COLO668 (cell line): ENCODE data around the gene TRMT2B.
"Not testable (repeated sequence)": the region's sequence is repeated elsewhere in the genome, so short reads cannot be mapped to it uniquely, and the experiment has no call there.

Experiments used
- DNase-seq: peaks from one replicate; lab custom pipeline; 2025; ENCODE audit not compliant: unreplicated experiment; lab: John Stamatoyannopoulos, UW

The TRMT2B gene

DNA sequence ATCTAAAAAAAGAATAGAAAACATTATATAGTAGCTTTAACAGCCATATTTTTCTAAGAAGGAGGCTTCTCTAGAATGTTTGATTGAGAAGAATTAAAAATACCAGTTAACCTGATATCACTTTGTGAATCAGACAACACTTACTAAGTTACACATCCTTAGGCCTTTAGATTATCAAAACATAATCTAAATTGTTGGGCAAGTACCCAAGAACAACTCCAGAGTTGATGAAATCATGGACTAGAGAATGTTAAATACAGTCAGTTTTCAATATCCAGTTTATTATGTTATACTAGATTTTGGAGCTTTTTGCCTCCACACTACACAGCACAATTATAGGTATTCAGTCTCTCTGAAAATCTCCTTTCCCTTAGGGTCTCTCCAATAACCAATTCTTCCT lies 42.8 kb downstream of the TRMT2B start:
- no peak for DNase-seq

GRCh38 chrX:100999451-100999850 lies 52.5 kb downstream of the TRMT2B start:
- no peak for DNase-seq

DNA sequence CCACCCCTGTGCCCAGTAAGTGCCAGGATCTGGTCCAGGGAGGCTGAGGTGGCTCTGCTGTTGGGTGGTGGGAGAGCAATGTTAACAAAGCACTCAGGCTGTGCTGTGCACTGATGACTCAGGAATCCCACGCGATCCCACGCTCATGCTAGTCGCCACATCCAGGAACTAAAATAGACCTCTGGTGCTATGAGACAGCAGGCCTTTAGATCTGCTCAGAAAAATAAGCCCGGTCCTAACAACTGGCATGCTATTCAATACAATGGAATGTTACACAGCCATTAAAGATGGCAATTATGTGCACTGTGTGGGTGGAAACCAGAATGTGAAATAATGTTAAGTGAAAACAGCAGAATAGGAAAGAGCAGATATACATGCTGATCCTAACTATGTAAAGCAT lies 56.4 kb downstream of the TRMT2B start:
- no peak for DNase-seq

GRCh38 chrX:100994352-100995281 lies 57.3 kb downstream of the TRMT2B start:
- no peak for DNase-seq

DNA sequence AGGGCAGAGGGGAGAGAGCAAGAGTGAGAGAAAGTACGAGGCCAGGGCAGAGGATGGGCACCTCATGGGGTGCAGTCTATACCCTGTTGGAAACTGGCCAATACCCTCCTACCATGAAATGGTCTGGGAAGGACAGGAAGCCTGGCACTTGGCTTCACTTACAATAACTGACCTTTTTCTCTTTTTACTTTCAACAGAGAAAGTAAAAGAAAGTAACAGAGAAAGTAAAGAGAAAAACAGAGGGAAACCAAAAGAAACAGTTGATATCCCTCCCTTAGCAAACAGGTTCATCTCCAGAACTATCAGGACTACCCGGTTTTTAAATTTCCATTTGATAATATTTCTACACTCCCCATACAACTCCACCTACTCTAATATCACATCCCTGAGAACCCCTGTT lies 61.8 kb downstream of the TRMT2B start:
- DNase-seq = no peak

DNA sequence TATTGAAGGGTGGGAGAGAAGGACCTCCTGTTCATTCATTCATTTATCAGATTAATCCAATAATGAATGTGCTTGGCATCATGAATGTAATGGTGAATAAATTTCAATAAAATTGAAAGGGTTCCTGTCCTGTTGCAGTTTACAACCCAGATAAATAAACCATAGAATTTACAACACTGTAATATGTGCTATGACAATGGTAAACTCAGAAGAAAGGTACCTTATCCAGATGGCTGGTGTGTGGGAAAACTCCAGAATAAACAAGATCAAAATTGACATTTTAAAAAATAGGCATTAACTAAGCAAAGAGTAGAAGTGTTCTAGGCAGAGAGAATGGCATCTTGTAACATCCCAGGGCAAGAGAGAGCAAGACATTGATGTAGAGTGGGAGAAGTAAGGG lies 67.1 kb downstream of the TRMT2B start:
- DNase-seq = no peak

DNA sequence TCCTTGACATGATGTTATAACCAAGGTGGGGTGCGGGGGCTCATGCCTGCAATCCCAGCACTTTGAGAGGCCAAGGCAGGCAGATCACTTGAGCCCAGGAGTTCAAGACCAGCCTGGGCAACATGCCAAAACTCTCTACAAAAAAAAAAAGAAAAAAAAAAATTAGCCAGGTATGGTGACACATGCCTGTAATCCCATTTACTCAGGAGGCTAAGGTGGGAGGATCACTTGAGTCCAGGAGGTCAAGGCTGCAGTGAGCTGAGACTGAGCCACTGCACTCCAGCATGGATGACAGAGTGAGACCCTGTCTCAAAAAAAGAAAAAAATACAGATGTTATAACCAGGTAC lies 70.4 kb downstream of the TRMT2B start:
- not testable (repeated sequence) for DNase-seq

- DNase-seq = no peak
Observed at GRCh38 chrX:100980608-100981497, 71.1 kb downstream of the TRMT2B start.

DNA sequence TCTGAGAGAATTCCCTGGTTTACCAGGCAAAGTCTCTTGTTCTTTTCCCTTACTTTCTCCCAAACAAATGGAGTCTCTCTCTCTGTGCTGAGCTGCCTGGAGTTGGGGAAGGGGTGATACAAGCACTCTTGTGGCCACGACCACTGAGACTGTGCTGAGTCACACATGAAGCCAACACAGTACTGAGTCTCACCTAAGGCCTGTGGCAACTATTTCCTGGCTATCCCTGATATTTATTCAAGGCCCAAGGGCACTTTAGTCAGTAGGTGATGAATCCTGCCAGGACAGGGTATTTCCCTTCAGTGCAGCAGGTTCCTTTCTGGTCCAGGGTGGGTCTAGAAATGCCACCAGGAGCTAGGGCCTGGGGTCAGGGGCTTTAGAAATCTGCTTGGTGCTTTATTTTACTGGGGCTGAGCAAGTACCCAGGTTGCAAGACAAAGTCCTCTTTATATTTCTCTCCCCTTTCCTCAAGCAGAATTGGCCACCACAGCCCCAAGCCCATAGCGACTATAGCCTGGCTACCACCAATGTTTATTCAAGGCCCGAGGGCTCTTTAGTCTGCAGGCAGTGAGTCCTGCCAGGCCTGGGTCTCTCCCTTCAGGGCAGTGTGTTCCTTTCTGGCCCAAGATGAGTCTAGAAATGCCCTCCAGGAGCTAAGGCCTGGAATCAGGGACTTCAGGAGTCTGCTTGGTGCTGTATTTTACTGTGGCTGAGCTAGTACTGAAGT lies 71.9 kb downstream of the TRMT2B start:
- no peak for DNase-seq

GRCh38 chrX:100976211-100976610 lies 75.7 kb downstream of the TRMT2B start:
- no peak for DNase-seq

DNA sequence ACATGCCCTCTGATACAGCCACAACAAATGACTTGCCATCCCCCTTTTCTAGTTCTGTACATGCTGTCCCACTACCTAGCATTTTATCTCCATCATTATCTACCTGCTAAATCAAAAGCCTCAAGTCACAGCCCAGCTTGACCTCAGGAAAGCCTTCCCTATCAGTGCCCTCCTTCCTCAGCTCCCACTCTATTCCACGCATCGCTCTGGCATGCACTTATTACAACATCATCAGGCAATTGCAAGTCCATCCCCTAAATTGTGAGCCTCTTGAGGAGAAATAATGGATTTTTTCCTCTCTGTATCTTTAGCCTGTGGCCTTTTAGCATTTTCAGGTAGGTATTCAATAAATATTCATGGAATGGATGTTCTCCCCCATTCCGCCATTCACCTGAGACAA lies 76.7 kb downstream of the TRMT2B start:
- DNase-seq = no peak

GRCh38 chrX:100973411-100973810 lies 78.5 kb downstream of the TRMT2B start:
- DNase-seq = no peak

DNA sequence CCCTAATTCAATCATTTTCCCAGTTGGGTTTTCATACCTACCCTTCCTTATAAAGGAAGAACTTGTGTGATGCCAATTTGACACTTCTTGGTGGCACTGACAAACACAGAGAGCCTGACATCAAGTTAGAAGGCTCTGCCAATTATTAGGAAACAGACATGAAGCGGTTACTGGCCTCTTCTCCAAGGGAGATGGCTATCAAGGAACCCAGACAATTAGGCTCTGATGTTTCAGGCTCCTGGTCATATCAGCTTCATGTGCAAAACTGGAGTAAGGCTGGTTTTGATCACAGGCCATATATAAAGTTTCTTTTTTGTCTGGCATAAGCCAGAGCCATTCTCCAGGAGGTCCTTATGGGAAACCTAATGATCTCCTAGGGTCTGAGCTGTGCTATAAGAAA lies 82.0 kb downstream of the TRMT2B start:
- no peak for DNase-seq

GRCh38 chrX:100969408-100969807 lies 82.5 kb downstream of the TRMT2B start, which contains the start of gene ARL13A:
TSS of gene ARL13A (plus strand) at chrX:100969708. CDS start at chrX:100973690, 3,982 bp downstream.
- DNase-seq = no peak

DNA sequence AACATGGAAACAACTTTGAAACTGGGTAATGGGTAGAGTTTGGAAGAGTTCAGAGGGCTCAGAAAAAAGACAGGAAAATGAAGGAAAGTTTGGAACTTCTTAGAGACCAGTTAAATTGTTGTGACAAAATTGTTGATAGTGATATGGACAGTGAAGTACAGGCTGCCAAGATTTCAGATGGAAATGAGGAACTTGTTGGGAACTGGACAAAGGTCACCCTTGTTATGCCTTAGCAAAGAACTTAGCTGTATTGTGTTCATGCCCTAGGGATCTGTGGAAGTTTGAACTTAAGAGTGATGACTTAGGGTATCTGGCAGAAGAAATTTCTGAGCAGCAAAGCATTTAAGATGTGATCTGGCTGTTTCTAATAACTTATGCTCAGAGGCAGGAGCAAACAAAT lies 87.5 kb downstream of the TRMT2B start:
- DNase-seq = no peak

DNA sequence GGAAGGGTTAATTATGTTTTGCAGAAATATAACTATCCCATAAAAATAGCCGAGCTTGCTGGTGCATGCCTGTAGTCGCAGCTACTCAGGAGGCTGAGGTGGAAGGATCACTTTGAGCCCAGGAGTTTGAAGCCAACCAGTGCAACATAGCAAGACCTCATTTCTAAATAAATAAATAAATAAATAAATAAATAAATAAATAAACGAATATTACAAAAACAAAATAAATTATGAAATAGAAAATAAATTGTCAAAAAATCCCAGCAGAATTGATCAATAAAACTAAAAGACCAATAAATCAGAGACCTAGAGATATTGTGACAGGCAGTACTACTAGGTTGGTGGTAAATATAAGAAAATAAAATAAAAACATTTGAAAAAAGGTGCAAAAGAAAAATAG lies 89.1 kb downstream of the TRMT2B start:
- no peak for DNase-seq
